HG02943 (cell line): ENCODE data around the gene NDE1.

Experiments used
- ATAC-seq: cut with Tn5 transposase; IDR thresholded peaks from one replicate; pipeline ENCODE4 v1.9.1; 2021; ENCODE audit warnings: mild to moderate bottlenecking, low read depth, moderate library complexity; ENCODE audit not compliant: unreplicated experiment

NDE1 gene

GRCh38 chr16:15760129-15760528 lies 110.1 kb downstream of the NDE1 start:
- no peak for ATAC-seq

GRCh38 chr16:15764112-15764511 lies 114.1 kb downstream of the NDE1 start:
- ATAC-seq = no peak

- ATAC-seq = no peak
Observed at GRCh38 chr16:15765116-15765515, 115.1 kb downstream of the NDE1 start.

GRCh38 chr16:15765880-15766279 lies 115.8 kb downstream of the NDE1 start:
- ATAC-seq = peak; percentile 69

DNA sequence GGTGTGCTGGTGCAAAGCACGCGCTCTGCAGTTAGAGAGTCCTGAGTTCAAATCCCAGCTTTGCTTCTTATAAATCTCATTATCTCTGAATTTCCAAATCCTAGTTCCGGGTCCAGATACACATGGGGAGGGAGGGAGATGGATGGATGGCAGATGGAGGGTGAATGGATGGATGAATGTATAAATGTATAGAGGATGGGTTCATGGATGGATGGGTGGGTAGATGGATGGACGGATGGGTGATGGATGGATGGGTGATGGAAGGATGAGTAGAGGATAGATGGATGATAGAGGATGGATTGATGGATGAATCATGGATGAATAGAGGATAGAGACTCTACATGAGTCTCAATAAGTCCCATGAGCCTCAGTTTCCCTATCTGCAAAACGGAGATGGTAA lies 116.9 kb downstream of the NDE1 start:
- no peak for ATAC-seq

- ATAC-seq = no peak
Observed at GRCh38 chr16:15768201-15768600, 118.2 kb downstream of the NDE1 start.

- no peak for ATAC-seq
Observed at GRCh38 chr16:15769239-15769638, 119.2 kb downstream of the NDE1 start.

- no peak for ATAC-seq
Observed at GRCh38 chr16:15770107-15770506, 120.1 kb downstream of the NDE1 start.

- ATAC-seq = no peak
Observed at GRCh38 chr16:15770512-15770911, 120.5 kb downstream of the NDE1 start.

- no peak for ATAC-seq
Observed at GRCh38 chr16:15771694-15772093, 121.6 kb downstream of the NDE1 start.

GRCh38 chr16:15772579-15773293 lies 122.7 kb downstream of the NDE1 start:
- ATAC-seq = no peak

DNA sequence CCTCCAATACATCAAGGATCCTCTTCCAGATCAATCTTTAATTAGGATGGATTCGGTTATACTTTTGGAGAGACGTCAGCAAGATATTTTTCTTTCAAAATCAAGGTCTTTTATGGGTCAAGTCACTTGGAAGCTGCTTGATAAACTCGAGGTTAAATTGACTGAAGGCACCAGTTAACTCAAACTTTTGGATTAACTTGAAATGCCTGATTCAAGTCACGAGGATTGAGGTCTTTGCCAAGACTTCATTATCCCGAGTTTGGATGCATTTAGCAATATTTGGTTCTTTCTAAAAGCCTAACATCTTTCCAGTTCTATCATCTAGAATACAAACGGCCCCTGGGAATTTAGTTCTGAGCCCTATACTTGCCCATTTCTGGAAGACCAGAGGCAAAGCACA lies 123.9 kb downstream of the NDE1 start:
- ATAC-seq = no peak

- ATAC-seq = no peak
Observed at GRCh38 chr16:15775209-15775608, 125.2 kb downstream of the NDE1 start.

DNA sequence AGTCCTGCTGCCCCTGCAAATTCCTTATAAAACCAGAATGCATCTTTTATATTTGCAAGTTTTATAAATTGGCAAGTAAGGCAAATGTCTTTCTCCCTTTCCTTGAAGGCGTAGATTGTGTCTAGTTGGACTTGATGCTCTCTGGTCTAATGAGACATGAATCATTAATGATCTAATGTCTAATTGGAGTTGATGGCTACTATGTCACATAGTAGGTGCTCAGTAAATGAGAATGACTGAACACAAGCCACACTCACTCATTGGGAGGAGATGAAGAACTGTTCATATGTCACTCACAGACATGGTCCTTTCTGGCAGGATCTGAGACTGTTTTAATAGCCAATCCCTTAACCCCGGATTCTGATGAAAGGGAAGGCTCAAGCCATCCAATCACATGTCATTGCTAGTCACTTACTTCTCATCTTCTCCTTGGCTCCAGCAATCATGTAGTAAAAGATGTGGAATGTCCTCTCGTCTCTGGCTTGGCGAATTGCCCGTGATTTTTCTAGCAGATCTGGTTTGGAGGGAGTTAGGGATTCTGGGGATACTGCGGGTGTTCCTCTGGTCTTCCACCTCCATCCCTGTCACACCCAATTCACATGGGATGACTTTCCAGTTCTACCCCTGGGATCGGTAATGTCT lies 125.7 kb downstream of the NDE1 start:
- no peak for ATAC-seq
